Measurements from ENCODE around the gene XYLT2. TPM values are rescaled to one million over a fixed set of nuclear protein-coding genes. Genes with fewer than 3 reads are reported as not detected.
A peak's percentile ranks its signal among the peaks of the same experiment; 100 is the strongest.

The XYLT2 gene
- total and polyA plus RNA-seq, 4 experiments from 2014 or later, result 7.7 to 41.1 (median 29.2) TPM

- H3K4me1 Mint-ChIP-seq, result peaks cover 15 to 29% (median 20%) of the 10 kb centered on the region in 4 donors
- Histone ChIP-seq H3K36me3 (ENCODE audit: insufficient read depth, low read length) (peaks cover 50% of the 10 kb centered on the region), H3K27ac (ENCODE audit: low read depth, low read length) (no peak overlapping the region), H3K4me1 (ENCODE audit: insufficient read depth, low read length) (peaks cover 16% of the 10 kb centered on the region), H3K9me3 (ENCODE audit: control insufficient read depth in 1 of 2, low read length in 2 of 2) (no peaks in the 10 kb centered on the region), H3K27me3 (ENCODE audit: insufficient read depth, low read length) (no peaks in the 10 kb centered on the region), H3K4me3 (ENCODE audit: low read length in 2 of 2) (no peak overlapping the region)
- H3K4me3 Mint-ChIP-seq, result peak overlapping the region in 2 of 8 donors; percentile 30 to 50
- CTCF ChIA-PET (ENCODE audit: partially characterized antibody), result interaction anchor here (1.8 to 5.9 kb wide), 4 partner anchors 8 to 27 kb away, joined by 4 to 52 read pairs (median 27); partner anchors contain the start of gene LRRC59
- no peak for DNase-seq
- H3K36me3 Mint-ChIP-seq, result peaks cover 24 to 54% of the 10 kb centered on the region in 2 donors
- intact Hi-C loops (cut with micrococcal nuclease), result no loop called here
- POLR2A ChIA-PET (ENCODE audit: partially characterized antibody), result interaction anchor here (0.8 to 3.0 kb wide), 3 partner anchors 8 to 27 kb away, joined by 3 to 16 read pairs (median 9); partner anchors contain the start of genes LRRC59 and XYLT2
- H3K9me3 Mint-ChIP-seq, result no peaks in the 10 kb centered on the region
- H3K27ac Mint-ChIP-seq, result no peak overlapping the region
- H3K27me3 Mint-ChIP-seq, result no peaks in the 10 kb centered on the region
Observed at GRCh38 chr17:50370052-50370451, 24.1 kb downstream of the XYLT2 start.

DNA sequence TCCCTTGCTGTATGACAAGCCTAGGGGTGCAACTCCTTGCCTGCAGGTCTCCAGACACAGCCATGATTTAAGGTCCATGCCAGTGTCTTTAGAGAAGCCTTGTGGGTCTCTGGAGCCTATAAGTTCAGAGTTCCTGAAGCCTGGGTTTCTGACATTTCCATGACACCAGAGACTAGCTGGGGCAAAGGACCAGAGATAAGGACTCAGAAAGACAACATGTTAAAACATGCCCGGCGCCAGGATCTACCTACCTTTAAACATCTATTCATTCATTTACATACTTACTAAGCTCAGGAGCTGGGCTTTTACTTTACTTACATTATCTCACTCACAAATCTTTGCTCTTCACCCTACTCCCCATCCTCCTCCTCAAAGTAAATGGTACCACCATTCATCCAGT is 25.6 kb downstream of the XYLT2 start:
- Mint-ChIP-seq H3K36me3 (peaks cover 24 to 47% of the 10 kb centered on the region in 2 donors), H3K9me3 (no peaks in the 10 kb centered on the region), H3K4me1 (peaks cover 15 to 29% (median 20%) of the 10 kb centered on the region in 4 donors), H3K27ac (peak overlapping the region in 5 of 7 donors; percentile 50 to 89 (median 72)), H3K4me3 (peak overlapping the region; percentile 46 to 100 (median 100)), H3K27me3 (no peaks in the 10 kb centered on the region)
- no peaks in the 10 kb centered on the region for H3K9me3 ChIP-seq (ENCODE audit: control insufficient read depth in 1 of 2, low read length in 2 of 2)
- DNase-seq, result no peak
- CTCF ChIA-PET (ENCODE audit: partially characterized antibody), result interaction anchor here (1.1 to 5.9 kb wide), 3 partner anchors 9 to 26 kb away, joined by 3 to 52 read pairs (median 38); partner anchors contain the start of genes LRRC59 and XYLT2
- intact Hi-C loops (cut with micrococcal nuclease), result no loop called here
- H3K27ac ChIP-seq (ENCODE audit: low read depth, low read length), result no peak overlapping the region
- POLR2A ChIA-PET (ENCODE audit: partially characterized antibody), result interaction anchor here (0.7 to 4.2 kb wide), 4 partner anchors 10 to 27 kb away, joined by 3 to 44 read pairs (median 15); partner anchors contain the start of genes LRRC59 and XYLT2
- no peaks in the 10 kb centered on the region for H3K27me3 ChIP-seq (ENCODE audit: insufficient read depth, low read length)
- H3K4me3 ChIP-seq (ENCODE audit: low read length in 2 of 2), result no peak overlapping the region
- H3K4me1 ChIP-seq (ENCODE audit: insufficient read depth, low read length), result peaks cover 16% of the 10 kb centered on the region
- H3K36me3 ChIP-seq (ENCODE audit: insufficient read depth, low read length), result peaks cover 40% of the 10 kb centered on the region

DNA sequence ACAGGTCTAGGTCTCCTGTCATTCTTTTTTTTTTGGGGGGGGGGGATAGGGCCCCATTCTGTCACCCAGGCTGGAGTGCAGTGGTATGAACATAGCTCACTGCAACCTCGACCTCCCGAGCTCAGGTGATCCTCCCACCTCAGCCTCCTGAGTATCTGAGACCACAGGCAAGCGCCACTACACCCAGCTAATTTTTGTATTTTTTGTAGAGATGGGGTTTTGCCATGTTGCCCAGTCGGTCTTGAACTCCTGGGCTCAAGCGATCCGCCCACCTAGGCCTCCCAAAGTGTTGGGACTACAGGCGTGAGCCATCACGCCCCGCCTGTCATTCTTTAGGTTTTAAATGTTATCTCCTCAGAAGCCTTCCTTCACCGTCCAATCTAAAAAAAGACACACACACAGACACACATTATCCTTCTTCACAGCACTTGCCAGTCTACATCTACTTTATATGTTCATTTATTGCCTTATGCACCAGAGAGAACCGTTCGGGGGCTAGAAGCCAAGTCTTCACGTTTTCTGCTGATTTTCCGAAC is 26.4 kb downstream of the XYLT2 start:
- H3K9me3 ChIP-seq (ENCODE audit: control insufficient read depth in 1 of 2, low read length in 2 of 2), result no peaks in the 10 kb centered on the region
- peak overlapping the region; percentile 98 for H3K27ac ChIP-seq (ENCODE audit: low read depth, low read length)
- H3K4me3 ChIP-seq (ENCODE audit: low read length in 2 of 2), result peak overlapping the region; percentile 96 to 100
- Mint-ChIP-seq H3K36me3 (peaks cover 24 to 42% of the 10 kb centered on the region in 2 donors), H3K9me3 (no peaks in the 10 kb centered on the region), H3K4me3 (peak overlapping the region; percentile 99 to 100 (median 100)), H3K27ac (peak overlapping the region; percentile 95 to 100 (median 100)), H3K27me3 (no peaks in the 10 kb centered on the region), H3K4me1 (peaks cover 15 to 29% (median 20%) of the 10 kb centered on the region in 4 donors)
- no peaks in the 10 kb centered on the region for H3K27me3 ChIP-seq (ENCODE audit: insufficient read depth, low read length)
- peaks cover 16% of the 10 kb centered on the region for H3K4me1 ChIP-seq (ENCODE audit: insufficient read depth, low read length)
- ChIA-PET POLR2A (ENCODE audit: partially characterized antibody) (interaction anchor here (0.7 to 4.2 kb wide), 7 partner anchors 8 to 26 kb away, joined by 3 to 44 read pairs (median 10); partner anchors contain the start of genes LRRC59 and XYLT2), CTCF (ENCODE audit: partially characterized antibody) (interaction anchor here (1.1 to 5.9 kb wide), 3 partner anchors 10 to 26 kb away, joined by 3 to 52 read pairs (median 38); partner anchors contain the start of genes LRRC59 and XYLT2)
- intact Hi-C loops (cut with micrococcal nuclease), result loop anchor here (1.0 to 2.0 kb wide), 2 partner anchors 25 to 26 kb away; partner anchors contain the start of genes LRRC59 and XYLT2
- H3K36me3 ChIP-seq (ENCODE audit: insufficient read depth, low read length), result peaks cover 33% of the 10 kb centered on the region
- no peak for DNase-seq

GRCh38 chr17:50372758-50373556 is 27.0 kb downstream of the XYLT2 start, which contains the start of the genes EME1 and MRPL27:
EME1 (plus strand) TSS chr17:50373229; CDS start chr17:50375209, 1,980 bp downstream.
MRPL27 (minus strand) TSS chr17:50373184; CDS start chr17:50373170, 14 bp downstream.
- H3K27ac ChIP-seq (ENCODE audit: low read depth, low read length), result peak within 1 kb of the TSS; percentile 98
- H3K27me3 ChIP-seq (ENCODE audit: insufficient read depth, low read length), result no peaks in the 10 kb centered on the region
- peaks cover 15 to 29% (median 20%) of the 10 kb centered on the region in 4 donors for H3K4me1 Mint-ChIP-seq
- peak within 1 kb of the TSS; percentile 96 to 100 for H3K4me3 ChIP-seq (ENCODE audit: low read length in 2 of 2)
- DNase-seq, result peak; percentile 90 to 94 (median 90)
- H3K27ac Mint-ChIP-seq, result peak within 1 kb of the TSS; percentile 95 to 100 (median 100)
- H3K4me1 ChIP-seq (ENCODE audit: insufficient read depth, low read length), result peaks cover 16% of the 10 kb centered on the region
- peaks cover 19 to 36% of the 10 kb centered on the region in 2 donors for H3K36me3 Mint-ChIP-seq
- CTCF ChIA-PET (ENCODE audit: partially characterized antibody), result interaction anchor here (1.1 to 5.9 kb wide), 3 partner anchors 11 to 24 kb away, joined by 3 to 52 read pairs (median 38); partner anchors contain the start of gene LRRC59
- intact Hi-C loops (cut with micrococcal nuclease), result loop anchor here (1.0 to 2.0 kb wide), 3 partner anchors 11 to 27 kb away; partner anchors contain the start of genes LRRC59 and XYLT2
- H3K27me3 Mint-ChIP-seq, result no peaks in the 10 kb centered on the region
- H3K4me3 Mint-ChIP-seq, result peak within 1 kb of the TSS; percentile 99 to 100 (median 100)
- peaks cover 26% of the 10 kb centered on the region for H3K36me3 ChIP-seq (ENCODE audit: insufficient read depth, low read length)
- POLR2A ChIA-PET (ENCODE audit: partially characterized antibody), result interaction anchor here (0.8 to 4.2 kb wide), 6 partner anchors 9 to 188 kb away, joined by 3 to 44 read pairs (median 7); partner anchors contain the start of genes CACNA1G, LRRC59 and XYLT2
- H3K9me3 ChIP-seq (ENCODE audit: control insufficient read depth in 1 of 2, low read length in 2 of 2), result no peaks in the 10 kb centered on the region
- no peaks in the 10 kb centered on the region for H3K9me3 Mint-ChIP-seq

GRCh38 chr17:50373705-50374104 is 27.8 kb downstream of the XYLT2 start:
- H3K27ac Mint-ChIP-seq, result peak overlapping the region in 4 of 7 donors; percentile 53 to 100 (median 98)
- Histone ChIP-seq H3K27ac (ENCODE audit: low read depth, low read length) (peak overlapping the region; percentile 98), H3K36me3 (ENCODE audit: insufficient read depth, low read length) (peaks cover 18% of the 10 kb centered on the region), H3K4me3 (ENCODE audit: low read length in 2 of 2) (no peak overlapping the region), H3K9me3 (ENCODE audit: control insufficient read depth in 1 of 2, low read length in 2 of 2) (no peaks in the 10 kb centered on the region), H3K27me3 (ENCODE audit: insufficient read depth, low read length) (no peaks in the 10 kb centered on the region), H3K4me1 (ENCODE audit: insufficient read depth, low read length) (peaks cover 16% of the 10 kb centered on the region)
- DNase-seq, result no peak
- peak overlapping the region in 5 of 8 donors; percentile 29 to 100 (median 99) for H3K4me3 Mint-ChIP-seq
- no peaks in the 10 kb centered on the region for H3K9me3 Mint-ChIP-seq
- CTCF ChIA-PET (ENCODE audit: partially characterized antibody), result interaction anchor here (0.6 to 5.9 kb wide), 4 partner anchors 12 to 350 kb away, joined by 3 to 52 read pairs (median 20); partner anchors contain the start of gene LRRC59
- intact Hi-C loops (cut with micrococcal nuclease), result loop anchor here (1.0 to 2.0 kb wide), 2 partner anchors 11 to 23 kb away; partner anchors contain the start of gene LRRC59
- POLR2A ChIA-PET (ENCODE audit: partially characterized antibody), result interaction anchor here (1.0 to 4.2 kb wide), 5 partner anchors 12 to 187 kb away, joined by 3 to 44 read pairs (median 10); partner anchors contain the start of genes CACNA1G, LRRC59 and XYLT2
- H3K36me3 Mint-ChIP-seq, result peaks cover 12 to 28% of the 10 kb centered on the region in 2 donors
- peaks cover 15 to 29% (median 20%) of the 10 kb centered on the region in 4 donors for H3K4me1 Mint-ChIP-seq
- no peaks in the 10 kb centered on the region for H3K27me3 Mint-ChIP-seq

- no peak overlapping the region for H3K4me3 Mint-ChIP-seq
- peaks cover 15 to 29% (median 20%) of the 10 kb centered on the region in 4 donors for H3K4me1 Mint-ChIP-seq
- Histone ChIP-seq H3K9me3 (ENCODE audit: control insufficient read depth in 1 of 2, low read length in 2 of 2) (no peaks in the 10 kb centered on the region), H3K4me3 (ENCODE audit: low read length in 2 of 2) (no peak overlapping the region), H3K27me3 (ENCODE audit: insufficient read depth, low read length) (no peaks in the 10 kb centered on the region), H3K36me3 (ENCODE audit: insufficient read depth, low read length) (no peaks in the 10 kb centered on the region), H3K27ac (ENCODE audit: low read depth, low read length) (no peak overlapping the region), H3K4me1 (ENCODE audit: insufficient read depth, low read length) (peaks cover 16% of the 10 kb centered on the region)
- no peak overlapping the region for H3K27ac Mint-ChIP-seq
- DNase-seq, result no peak
- peaks cover 7 to 16% of the 10 kb centered on the region in 2 donors for H3K36me3 Mint-ChIP-seq
- POLR2A ChIA-PET (ENCODE audit: partially characterized antibody), result no interaction called here
- no peaks in the 10 kb centered on the region for H3K27me3 Mint-ChIP-seq
- H3K9me3 Mint-ChIP-seq, result no peaks in the 10 kb centered on the region
- CTCF ChIA-PET (ENCODE audit: partially characterized antibody), result interaction anchor here (1.4 to 5.9 kb wide), 2 partner anchors 14 kb away, joined by 7 to 38 read pairs; no protein-coding TSS in a partner anchor
- intact Hi-C loops (cut with micrococcal nuclease), result no loop called here
Observed at GRCh38 chr17:50375858-50376538, 30.1 kb downstream of the XYLT2 start.

All from CD4-positive, alpha-beta memory T cell (primary cell).